NCI-H82 treated with DMSO at 0.1 percent for 48 hours (cell line): ENCODE results near the gene PAXX.

Source experiments
- DNase-seq: peaks from one replicate; lab custom pipeline; 2025; ENCODE audit not compliant: unreplicated experiment; lab: John Stamatoyannopoulos, UW

The PAXX gene

GRCh38 chr9:137016436-137016835 lies 24.2 kb downstream of the PAXX start:
- no peak for DNase-seq

- no peak for DNase-seq
Measured at GRCh38 chr9:137017071-137017470, 24.8 kb downstream of the PAXX start.

- no peak for DNase-seq
Measured at GRCh38 chr9:137017791-137018497, 25.7 kb downstream of the PAXX start.

- DNase-seq: no peak
Measured at GRCh38 chr9:137018761-137019559, 26.7 kb downstream of the PAXX start.

GRCh38 chr9:137019891-137020683 lies 27.9 kb downstream of the PAXX start:
- DNase-seq: no peak

- DNase-seq: no peak
Measured at GRCh38 chr9:137020771-137021567, 28.7 kb downstream of the PAXX start.

GRCh38 chr9:137021568-137021978 lies 29.4 kb downstream of the PAXX start:
- no peak for DNase-seq

- DNase-seq: no peak
Measured at GRCh38 chr9:137021979-137022661, 29.9 kb downstream of the PAXX start.

- DNase-seq: no peak
Measured at GRCh38 chr9:137022662-137023008, 30.4 kb downstream of the PAXX start.

- DNase-seq: no peak
Measured at GRCh38 chr9:137023157-137023556, 30.9 kb downstream of the PAXX start.

GRCh38 chr9:137023583-137023991 lies 31.4 kb downstream of the PAXX start:
- DNase-seq: no peak

GRCh38 chr9:137025517-137025966 lies 33.3 kb downstream of the PAXX start:
- DNase-seq: no peak

GRCh38 chr9:137026384-137026783 lies 34.2 kb downstream of the PAXX start:
- no peak for DNase-seq

- DNase-seq: no peak
Measured at GRCh38 chr9:137026828-137027227, 34.6 kb downstream of the PAXX start.

- no peak for DNase-seq
Measured at GRCh38 chr9:137027369-137028262, 35.4 kb downstream of the PAXX start, which contains the start of gene ABCA2. Gene ABCA2 (minus strand): TSS chr9:137028237. CDS start chr9:137028140, 97 bp downstream.

GRCh38 chr9:137028263-137029057 lies 36.2 kb downstream of the PAXX start:
- peak; percentile 5 for DNase-seq

GRCh38 chr9:137029058-137029936 lies 37.1 kb downstream of the PAXX start:
- peak; percentile 32 for DNase-seq
